OCI-LY7 (cell line): ENCODE measurements around the gene EGFL8. TPM values are rescaled to one million over a fixed set of nuclear protein-coding genes. Genes with fewer than 3 reads are reported as not detected.
A peak's percentile ranks its signal among the peaks of the same experiment; 100 is the strongest.

Source experiments
- BruUV-seq: library from RNA; stranded (reverse); fragments of 400-500 nt; replicated peaks from 2 replicates; lab custom pipeline; 2021; lab: Mats Ljungman, UMichigan
- CTCF ChIA-PET: fragments of 300-600 bp; sonication (Branson Sonifier 250); formaldehyde crosslinking; loops from one replicate; lab custom pipeline; 2022; ENCODE audit warnings: antibody characterized with exemption; ENCODE audit not compliant: unreplicated experiment; lab: Charles Lee
- POLR2A ChIA-PET: fragments of 300-600 bp; sonication (Branson Sonifier 250); formaldehyde crosslinking; loops from one replicate; lab custom pipeline; 2022; ENCODE audit warnings: antibody characterized with exemption; lab: Charles Lee
- DNase-seq: peaks from one replicate; pipeline ENCODE4 v3.0.0-alpha.2; 2015; ENCODE audit warnings: low spot score
- H2AFZ ChIP-seq: fragments of 200-600 bp; sonication (generic), shearing (Covaris generic); 2 replicates; pipeline ENCODE4 v1.6.1; 2014; ENCODE audit warnings: mild to moderate bottlenecking, antibody characterized with exemption, low read length, moderate library complexity
- H3K27ac ChIP-seq: fragments of 200-600 bp; sonication (generic); 2 replicates; pipeline ENCODE4 v1.5.1; 2014; ENCODE audit warnings: mixed run types, low read depth, mild to moderate bottlenecking, moderate library complexity, low read length, inconsistent platforms; ENCODE audit not compliant: poor library complexity, severe bottlenecking
- H3K36me3 ChIP-seq: fragments of 200-600 bp; sonication (generic); 2 replicates; pipeline ENCODE4 v1.6.1; 2014; ENCODE audit warnings: mild to moderate bottlenecking, antibody characterized with exemption, low read length, moderate library complexity, mixed read lengths; ENCODE audit not compliant: insufficient read depth
- H3K4me1 ChIP-seq: fragments of 200-600 bp; sonication (generic); 2 replicates; pipeline ENCODE4 v1.5.1; 2014; ENCODE audit warnings: mild to moderate bottlenecking, low read length; ENCODE audit not compliant: insufficient read depth, poor library complexity, severe bottlenecking
- H3K4me2 ChIP-seq: fragments of 200-600 bp; sonication (generic); 2 replicates; pipeline ENCODE4 v1.6.1; 2014; ENCODE audit warnings: mild to moderate bottlenecking, low read length
- H3K4me3 ChIP-seq: fragments of 200-600 bp; sonication (generic); 2 replicates; pipeline ENCODE4 v1.5.1; 2014; ENCODE audit warnings: mild to moderate bottlenecking, low read depth, low read length; ENCODE audit not compliant: poor library complexity, severe bottlenecking
- H3K79me2 ChIP-seq: fragments of 200-600 bp; sonication (generic); 2 replicates; pipeline ENCODE4 v1.6.1; 2016; ENCODE audit warnings: low read depth, mild to moderate bottlenecking, low read length, moderate library complexity, mixed read lengths; ENCODE audit not compliant: insufficient read depth
- H3K9me2 ChIP-seq: fragments of 200-600 bp; sonication (generic); 2 replicates; pipeline ENCODE4 v1.6.1; 2016; ENCODE audit warnings: mild to moderate bottlenecking, low read length, mixed read lengths; ENCODE audit not compliant: insufficient read depth
- H3K9me3 ChIP-seq: fragments of 200-600 bp; sonication (generic); 2 replicates; pipeline ENCODE4 v1.6.1; 2014; ENCODE audit warnings: mild to moderate bottlenecking, mixed run types, low read length, mixed read lengths
- H4K20me1 ChIP-seq: fragments of 200-600 bp; sonication (generic); 2 replicates; pipeline ENCODE4 v1.6.1; 2014; ENCODE audit warnings: mild to moderate bottlenecking, antibody characterized with exemption, low read length, moderate library complexity, mixed read lengths; ENCODE audit not compliant: insufficient read depth
- EZH2phosphoT487 ChIP-seq: fragments of 200-600 bp; sonication (generic); IDR thresholded peaks from 2 replicates; pipeline ENCODE4 v1.6.1; 2018; ENCODE audit warnings: low read depth, borderline replicate concordance, mild to moderate bottlenecking, mixed run types, antibody characterized with exemption, low read length, moderate library complexity, mixed read lengths
- intact Hi-C: fragments of 100-400 bp; cut with micrococcal nuclease; formaldehyde crosslinking; loops from one replicate; pipeline ENCODE4 v1.10.0; 2022; ENCODE audit not compliant: unreplicated experiment
- total RNA-seq, 2 experiments: library from RNA; depleted of rRNA in 1 of 2; stranded (reverse); fragments of >200 nt in 1 of 2; shearing (Covaris generic) in 1 of 2; gene quantifications; 2 replicates each; pipeline ENCODE4 v1.2.3, GENCODE V29; 2014 to 2022
- TF ChIP-seq, protein P1 (sequence below): fragments of 200-600 bp; sonication (generic); conservative IDR thresholded peaks from 2 replicates; pipeline ENCODE4 v1.5.1; 2014; ENCODE audit warnings: mild to moderate bottlenecking, antibody characterized with exemption, low read length, moderate library complexity, mixed read lengths

EGFL8 gene
- total RNA-seq, 2 experiments from 2014 or later: 7.4 to 21.6 TPM

DNA sequence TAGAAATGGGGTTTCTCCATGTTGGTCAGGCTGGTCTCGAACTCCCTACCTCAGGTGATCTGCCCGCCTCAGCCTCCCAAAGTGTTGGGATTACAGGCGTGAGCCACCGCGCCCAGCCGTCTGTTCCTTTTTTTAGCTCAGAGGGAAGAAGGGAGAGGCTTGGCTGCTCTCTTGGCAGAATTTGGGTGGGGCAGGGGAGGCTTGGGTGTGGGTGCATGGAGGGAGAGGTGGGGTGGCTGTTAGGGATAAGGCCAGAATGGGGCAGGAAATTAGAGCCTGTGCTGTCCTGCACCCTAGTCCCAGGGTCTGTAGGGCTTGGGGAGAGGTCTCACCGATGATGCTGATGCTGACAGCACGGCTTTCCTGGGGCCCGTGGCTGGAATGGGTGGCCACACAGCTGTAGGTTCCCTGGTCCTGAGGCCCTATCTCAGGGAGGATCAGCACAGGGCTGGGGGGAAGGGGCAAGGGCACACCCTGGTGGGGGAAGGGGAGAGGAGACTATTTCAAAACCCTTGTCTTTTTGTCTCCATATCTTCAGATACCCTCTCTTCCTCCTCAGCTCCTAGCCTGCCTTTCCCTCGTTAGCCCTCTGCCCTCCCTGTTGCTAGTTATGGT lies 17.6 kb downstream of the EGFL8 start:
- Histone ChIP-seq H4K20me1 (no peaks in the 10 kb centered on the region), H3K79me2 (no peaks in the 10 kb centered on the region; the same call in 1 of the 2 replicates), H2AFZ (no peak overlapping the region), H3K9me2 (no peaks in the 10 kb centered on the region), H3K27ac (no peak overlapping the region), H3K9me3 (no peaks in the 10 kb centered on the region), H3K4me2 (no peak overlapping the region), H3K36me3 (peaks cover 47% of the 10 kb centered on the region), H3K4me3 (no peak overlapping the region), H3K4me1 (peaks cover 31% of the 10 kb centered on the region)
- intact Hi-C loops: no loop called here
- DNase-seq: no peak
- ChIA-PET POLR2A (interaction anchor here (1.1 kb wide), 1 partner anchor 11 kb away, joined by 3 read pairs; the partner anchor contains the start of gene GPSM3), CTCF (no interaction called here)
- BruUV-seq: no TSS peak
- TF ChIP-seq, protein P1, sequence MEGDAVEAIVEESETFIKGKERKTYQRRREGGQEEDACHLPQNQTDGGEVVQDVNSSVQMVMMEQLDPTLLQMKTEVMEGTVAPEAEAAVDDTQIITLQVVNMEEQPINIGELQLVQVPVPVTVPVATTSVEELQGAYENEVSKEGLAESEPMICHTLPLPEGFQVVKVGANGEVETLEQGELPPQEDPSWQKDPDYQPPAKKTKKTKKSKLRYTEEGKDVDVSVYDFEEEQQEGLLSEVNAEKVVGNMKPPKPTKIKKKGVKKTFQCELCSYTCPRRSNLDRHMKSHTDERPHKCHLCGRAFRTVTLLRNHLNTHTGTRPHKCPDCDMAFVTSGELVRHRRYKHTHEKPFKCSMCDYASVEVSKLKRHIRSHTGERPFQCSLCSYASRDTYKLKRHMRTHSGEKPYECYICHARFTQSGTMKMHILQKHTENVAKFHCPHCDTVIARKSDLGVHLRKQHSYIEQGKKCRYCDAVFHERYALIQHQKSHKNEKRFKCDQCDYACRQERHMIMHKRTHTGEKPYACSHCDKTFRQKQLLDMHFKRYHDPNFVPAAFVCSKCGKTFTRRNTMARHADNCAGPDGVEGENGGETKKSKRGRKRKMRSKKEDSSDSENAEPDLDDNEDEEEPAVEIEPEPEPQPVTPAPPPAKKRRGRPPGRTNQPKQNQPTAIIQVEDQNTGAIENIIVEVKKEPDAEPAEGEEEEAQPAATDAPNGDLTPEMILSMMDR: 0 out of 2 replicates have a peak, but pooled peaks have one; percentile 21
- no peak for TF ChIP-seq EZH2phosphoT487

DNA sequence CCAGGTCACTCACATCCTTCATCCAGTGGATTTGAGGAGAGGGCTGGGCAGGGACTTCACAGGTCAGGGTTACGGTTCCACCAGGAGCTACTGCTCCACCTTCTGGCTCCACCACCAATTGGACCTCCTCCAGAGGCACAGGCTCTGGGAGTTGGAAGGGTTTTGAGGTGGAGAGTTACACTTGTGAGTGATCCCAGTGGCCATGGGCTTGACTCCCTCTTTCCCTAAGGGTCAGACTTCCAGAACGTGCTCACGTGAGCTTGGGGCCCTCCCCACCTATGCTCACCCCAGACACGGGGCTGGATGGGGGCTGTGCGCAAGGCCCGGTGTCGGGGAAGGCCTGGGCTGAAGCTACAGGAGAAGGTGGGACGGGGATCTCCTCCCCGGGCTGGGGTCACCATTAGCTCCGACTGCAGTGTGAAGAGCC lies 18.2 kb downstream of the EGFL8 start:
- Histone ChIP-seq H3K79me2 (no peaks in the 10 kb centered on the region; the same call in 1 of the 2 replicates), H3K9me2 (no peaks in the 10 kb centered on the region), H4K20me1 (no peaks in the 10 kb centered on the region), H3K36me3 (peaks cover 52% of the 10 kb centered on the region), H3K4me1 (peaks cover 31% of the 10 kb centered on the region), H3K9me3 (no peaks in the 10 kb centered on the region), H3K4me3 (no peak overlapping the region), H2AFZ (no peak overlapping the region), H3K27ac (no peak overlapping the region), H3K4me2 (no peak overlapping the region)
- intact Hi-C loops: no loop called here
- TF ChIP-seq, protein P1: no peak
- no peak for TF ChIP-seq EZH2phosphoT487
- ChIA-PET CTCF (no interaction called here), POLR2A (no interaction called here)
- no peak for DNase-seq
- BruUV-seq: no TSS peak

DNA sequence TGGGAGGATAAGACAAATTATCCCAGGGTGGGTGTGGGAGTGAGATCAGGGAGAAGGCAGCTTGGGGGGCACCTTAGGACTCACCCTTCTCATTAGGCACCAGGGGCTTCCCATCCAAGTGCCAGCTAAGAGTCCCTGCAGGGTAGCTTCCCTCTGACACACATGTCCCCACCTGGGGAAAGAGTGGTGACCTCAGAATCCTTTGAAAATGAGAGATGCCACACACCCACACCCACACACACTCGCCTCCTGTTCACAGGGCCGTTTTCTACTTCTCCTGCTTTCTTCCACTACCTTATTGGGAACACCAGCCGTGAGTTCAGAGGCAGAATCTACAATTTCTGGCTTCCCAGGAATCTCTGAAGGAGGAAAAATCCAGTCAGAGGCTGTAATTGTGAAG lies 18.6 kb downstream of the EGFL8 start:
- ChIA-PET POLR2A (no interaction called here), CTCF (no interaction called here)
- intact Hi-C loops: no loop called here

More for the DNA sequence above, 18.6 kb downstream of the EGFL8 start:
- H4K20me1 ChIP-seq: no peaks in the 10 kb centered on the region
- H3K4me2 ChIP-seq: no peak overlapping the region
- no peak overlapping the region for H2AFZ ChIP-seq
- TF ChIP-seq EZH2phosphoT487: no peak
- H3K9me3 ChIP-seq: no peaks in the 10 kb centered on the region
- DNase-seq: no peak
- BruUV-seq: no TSS peak
- H3K9me2 ChIP-seq: no peaks in the 10 kb centered on the region
- H3K4me3 ChIP-seq: no peak overlapping the region
- no peak overlapping the region for H3K27ac ChIP-seq
- H3K36me3 ChIP-seq: peaks cover 57% of the 10 kb centered on the region
- H3K4me1 ChIP-seq: peaks cover 33% of the 10 kb centered on the region
- H3K79me2 ChIP-seq: no peaks in the 10 kb centered on the region; the same call in 1 of the 2 replicates
